ENCODE results near the gene BRWD1.

The BRWD1 gene

GRCh38 chr21:39321424-39321823 lies 8.0 kb upstream of the BRWD1 start:
- H3K4me3 ChIP-seq (ENCODE audit: control insufficient read depth, low read depth, low read length) = no peak overlapping the region
- DNase-seq (ENCODE audit: low read depth) = no peak
- TF ChIP-seq CTCF (IDR thresholded peaks at IDR 0.05; ENCODE audit: control insufficient read depth, insufficient read depth, low read depth, low read length, missing control alignments) = no peak

- no peak for TF ChIP-seq CTCF (IDR thresholded peaks at IDR 0.05; ENCODE audit: control insufficient read depth, insufficient read depth, low read depth, low read length, missing control alignments)
- DNase-seq (ENCODE audit: low read depth) = no peak
- no peak overlapping the region for H3K4me3 ChIP-seq (ENCODE audit: control insufficient read depth, low read depth, low read length)
Measured at GRCh38 chr21:39319814-39320332, 6.4 kb upstream of the BRWD1 start.

- no peak overlapping the region for H3K4me3 ChIP-seq (ENCODE audit: control insufficient read depth, low read depth, low read length)
- no peak for DNase-seq (ENCODE audit: low read depth)
- TF ChIP-seq CTCF (IDR thresholded peaks at IDR 0.05; ENCODE audit: control insufficient read depth, insufficient read depth, low read depth, low read length, missing control alignments) = no peak
Measured at GRCh38 chr21:39319251-39319756, 5.9 kb upstream of the BRWD1 start.

GRCh38 chr21:39318091-39318959 lies 4.9 kb upstream of the BRWD1 start:
- no peak for DNase-seq (ENCODE audit: low read depth)
- no peak overlapping the region for H3K4me3 ChIP-seq (ENCODE audit: control insufficient read depth, low read depth, low read length)
- TF ChIP-seq CTCF (IDR thresholded peaks at IDR 0.05; ENCODE audit: control insufficient read depth, insufficient read depth, low read depth, low read length, missing control alignments) = no peak

GRCh38 chr21:39317134-39318090 lies 4.0 kb upstream of the BRWD1 start:
- TF ChIP-seq CTCF (IDR thresholded peaks at IDR 0.05; ENCODE audit: control insufficient read depth, insufficient read depth, low read depth, low read length, missing control alignments) = no peak
- DNase-seq (ENCODE audit: low read depth) = no peak
- H3K4me3 ChIP-seq (ENCODE audit: control insufficient read depth, low read depth, low read length) = no peak overlapping the region

- no peak for TF ChIP-seq CTCF (IDR thresholded peaks at IDR 0.05; ENCODE audit: control insufficient read depth, insufficient read depth, low read depth, low read length, missing control alignments)
- no peak for DNase-seq (ENCODE audit: low read depth)
- H3K4me3 ChIP-seq (ENCODE audit: control insufficient read depth, low read depth, low read length) = no peak overlapping the region
Measured at GRCh38 chr21:39316729-39317128, 3.3 kb upstream of the BRWD1 start.
